ENCODE results near the gene MRPL42.
"Not testable (repeated sequence)": the region's sequence is repeated elsewhere in the genome, so short reads cannot be mapped to it uniquely, and the experiment has no call there.

The MRPL42 gene

DNA sequence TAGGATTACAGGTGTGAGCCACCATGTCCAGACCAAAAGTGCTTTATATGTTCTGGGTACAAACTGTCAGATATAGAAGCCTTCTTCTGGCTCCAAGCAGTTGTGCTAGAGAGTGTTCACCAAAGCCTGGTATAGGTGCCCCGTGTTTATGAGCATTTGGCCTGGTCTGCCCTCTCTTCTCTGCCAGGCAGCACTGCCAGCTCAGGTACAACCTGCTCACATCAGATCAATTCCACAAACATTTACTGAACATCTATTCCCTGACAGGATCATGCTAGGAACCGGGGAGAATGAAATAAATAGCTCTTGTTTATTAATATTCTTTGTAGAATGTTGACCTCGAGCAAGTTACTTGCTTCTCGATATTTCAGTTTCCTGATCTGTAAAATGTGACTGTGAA, 85.1 kb downstream of the MRPL42 start:
- H3K4me3 ChIP-seq (ENCODE audit: low read length), result no peak overlapping the region
- TF ChIP-seq CTCF (IDR thresholded peaks at IDR 0.05; ENCODE audit: insufficient read depth, low read depth, low read length, missing control alignments), result no peak
- no peak for DNase-seq (ENCODE audit: low read depth)

GRCh38 chr12:93557879-93558278, 90.6 kb downstream of the MRPL42 start:
- H3K4me3 ChIP-seq (ENCODE audit: low read length); DNase-seq (ENCODE audit: low read depth): not testable (repeated sequence)

GRCh38 chr12:93558685-93559084, 91.4 kb downstream of the MRPL42 start:
- not testable (repeated sequence) for H3K4me3 ChIP-seq (ENCODE audit: low read length); DNase-seq (ENCODE audit: low read depth)

- no peak overlapping the region for H3K4me3 ChIP-seq (ENCODE audit: low read length)
- DNase-seq (ENCODE audit: low read depth), result peak; percentile 75
- TF ChIP-seq CTCF (IDR thresholded peaks at IDR 0.05; ENCODE audit: insufficient read depth, low read depth, low read length, missing control alignments), result peak; percentile 6
These were observed 96.7 kb downstream of the MRPL42 start for GRCh38 chr12:93563807-93564538.

GRCh38 chr12:93565760-93566159, 98.4 kb downstream of the MRPL42 start:
- no peak for TF ChIP-seq CTCF (IDR thresholded peaks at IDR 0.05; ENCODE audit: insufficient read depth, low read depth, low read length, missing control alignments)
- no peak for DNase-seq (ENCODE audit: low read depth)
- no peak overlapping the region for H3K4me3 ChIP-seq (ENCODE audit: low read length)
